HT1080 (cell line): Measurements from ENCODE around the gene PTPRQ. TPM values are rescaled to one million over a fixed set of nuclear protein-coding genes. Genes with fewer than 3 reads are reported as not detected.
A peak's percentile ranks its signal among the peaks of the same experiment; 100 is the strongest.
"Not testable (repeated sequence)": the region's sequence is repeated elsewhere in the genome, so short reads cannot be mapped to it uniquely, and the experiment has no call there.

Experiments used
- DNase-seq: peaks from one replicate; pipeline ENCODE4 v3.0.0-alpha.2; 2015; ENCODE audit warnings: low read depth
- total RNA-seq: library from RNA; depleted of rRNA; stranded (reverse); fragments of >200 nt; shearing (Covaris generic); gene quantifications from 2 replicates; pipeline ENCODE4 v1.2.3, GENCODE V29; 2014

The PTPRQ gene
- total RNA-seq, 1 experiment from 2014 or later, result not detected

DNA sequence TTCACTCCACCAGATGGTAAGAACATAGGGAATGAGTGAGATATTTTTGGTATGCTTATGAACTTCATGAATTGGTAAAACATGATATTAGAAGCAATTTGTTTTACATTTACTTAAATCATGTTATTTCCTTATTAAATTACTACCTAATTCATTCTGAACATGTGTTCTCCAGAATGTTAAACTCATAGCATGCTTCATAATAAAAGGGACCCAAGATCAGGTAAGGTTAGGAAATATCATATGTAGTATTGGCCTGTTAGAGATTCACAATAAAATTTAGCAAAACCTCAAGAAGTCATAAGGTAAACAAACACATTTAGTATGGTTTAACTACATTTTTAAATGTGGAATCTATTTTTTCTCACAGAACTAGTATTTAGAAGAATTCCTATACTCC is 28.2 kb downstream of the PTPRQ start:
- DNase-seq, result no peak

GRCh38 chr12:80472911-80473500 is 29.0 kb downstream of the PTPRQ start:
- peak; percentile 69 for DNase-seq

DNA sequence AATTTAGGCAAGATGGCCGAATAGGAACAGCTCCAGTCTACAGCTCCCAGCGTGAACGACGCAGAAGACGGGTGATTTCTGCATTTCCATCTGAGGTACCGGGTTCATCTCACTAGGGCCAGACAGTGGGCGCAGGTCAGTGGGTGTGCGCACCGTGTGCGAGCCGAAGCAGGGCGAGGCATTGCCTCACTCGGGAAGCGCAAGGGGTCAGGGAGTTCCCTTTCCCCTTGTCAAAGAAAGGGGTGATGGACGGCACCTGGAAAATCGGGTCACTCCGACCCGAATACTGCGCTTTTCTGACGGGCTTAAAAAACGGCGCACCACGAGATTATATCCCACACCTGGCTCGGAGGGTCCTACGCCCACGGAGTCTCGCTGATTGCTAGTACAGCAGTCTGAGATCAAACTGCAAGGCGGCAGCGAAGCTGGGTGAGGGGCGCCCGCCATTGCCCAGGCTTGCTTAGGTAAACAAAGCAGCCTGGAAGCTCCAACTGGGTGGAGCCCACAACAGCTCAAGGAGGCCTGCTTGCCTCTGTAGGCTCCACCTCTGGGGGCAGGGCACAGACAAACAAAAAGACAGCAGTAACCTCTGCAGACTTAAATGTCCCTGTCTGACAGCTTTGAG is 33.6 kb downstream of the PTPRQ start:
- DNase-seq, result not testable (repeated sequence)

GRCh38 chr12:80484746-80485145 is 40.7 kb downstream of the PTPRQ start:
- no peak for DNase-seq

GRCh38 chr12:80485222-80485987 is 41.4 kb downstream of the PTPRQ start:
- no peak for DNase-seq

GRCh38 chr12:80490329-80490728 is 46.3 kb downstream of the PTPRQ start:
- DNase-seq, result no peak

DNA sequence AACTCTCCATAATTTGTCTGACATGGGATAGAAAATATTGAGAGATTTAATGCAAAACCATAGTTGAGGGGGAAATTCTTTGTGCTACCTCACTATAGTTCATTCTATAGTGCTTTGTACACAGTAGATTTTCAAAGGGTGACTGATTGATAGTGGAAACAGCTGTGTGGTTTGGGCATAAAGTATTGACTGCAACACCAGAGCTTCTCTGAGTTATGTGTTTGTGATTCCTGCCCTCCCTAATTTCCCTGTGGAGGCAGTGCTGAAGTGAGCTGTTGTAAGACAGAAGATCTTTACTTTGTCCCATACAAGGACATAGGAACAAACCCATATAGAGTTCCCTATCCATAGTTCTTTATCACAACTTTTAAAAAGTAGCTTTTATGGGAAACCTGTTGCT is 47.1 kb downstream of the PTPRQ start:
- no peak for DNase-seq

- no peak for DNase-seq
Measured at GRCh38 chr12:80493466-80493865, 49.4 kb downstream of the PTPRQ start.

- DNase-seq, result no peak
Measured at GRCh38 chr12:80494836-80495235, 50.8 kb downstream of the PTPRQ start.

- DNase-seq, result no peak
Measured at GRCh38 chr12:80498059-80498728, 54.2 kb downstream of the PTPRQ start.

GRCh38 chr12:80504389-80505163 is 60.5 kb downstream of the PTPRQ start:
- DNase-seq, result peak; percentile 4

GRCh38 chr12:80509781-80510556 is 65.9 kb downstream of the PTPRQ start:
- peak; percentile 43 for DNase-seq

DNA sequence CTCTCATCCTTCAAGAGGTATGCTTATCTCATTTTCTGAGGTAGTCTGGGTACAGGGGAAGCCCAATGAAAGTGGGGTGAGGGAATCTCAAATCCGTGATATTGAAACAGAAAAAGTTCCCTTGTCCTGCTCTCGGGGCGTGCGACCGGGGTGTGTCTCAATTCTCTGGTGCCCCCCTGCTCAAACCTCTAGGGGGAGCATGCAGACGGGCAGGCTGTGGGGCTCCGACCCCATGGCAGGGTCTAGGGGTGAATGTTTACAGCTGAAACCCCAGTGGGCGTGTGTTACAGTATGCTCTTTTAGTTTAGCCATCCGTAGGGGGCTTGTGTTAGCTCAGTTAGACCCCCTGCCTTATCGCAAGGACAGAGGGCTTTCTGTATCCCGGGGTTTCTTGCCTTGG is 68.7 kb downstream of the PTPRQ start:
- DNase-seq, result no peak

GRCh38 chr12:80513211-80513610 is 69.2 kb downstream of the PTPRQ start:
- no peak for DNase-seq

DNA sequence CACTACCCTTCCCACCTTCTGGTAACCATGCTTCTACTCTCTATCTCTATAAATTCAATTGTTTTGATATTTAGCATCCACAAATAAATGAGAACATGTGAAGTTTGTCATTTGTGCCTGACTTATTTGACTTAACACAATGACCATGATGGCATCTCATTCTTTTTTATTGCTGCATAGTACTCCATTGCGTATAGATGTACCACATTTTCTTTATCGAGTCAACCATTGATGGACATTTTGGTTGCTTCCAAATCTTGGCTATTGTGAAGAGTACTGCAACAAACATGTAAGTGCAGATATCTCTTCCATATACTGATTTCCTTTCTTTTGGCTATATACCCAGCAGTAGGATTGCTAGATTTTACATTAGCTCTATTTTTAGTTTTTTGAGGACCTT is 73.6 kb downstream of the PTPRQ start:
- no peak for DNase-seq

- DNase-seq, result no peak
Measured at GRCh38 chr12:80531646-80532045, 87.6 kb downstream of the PTPRQ start.

DNA sequence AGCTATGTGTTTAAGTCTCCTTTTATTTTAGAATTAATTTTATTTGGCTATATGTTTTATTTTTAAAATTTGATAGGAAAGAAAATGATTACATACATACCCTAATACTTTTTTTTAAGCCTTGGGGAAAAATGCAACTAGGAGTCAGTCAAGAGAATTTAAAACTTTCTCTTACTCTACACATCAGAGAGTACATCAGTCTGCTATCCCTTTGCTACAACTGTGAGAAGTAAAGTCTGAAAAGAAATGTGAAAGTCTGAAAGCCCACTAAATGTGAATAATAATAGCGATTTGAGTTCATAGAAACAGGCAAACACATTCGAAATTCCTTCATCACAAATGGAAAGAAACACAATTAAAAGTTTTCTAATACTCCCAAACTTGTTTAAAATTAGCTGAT is 95.0 kb downstream of the PTPRQ start:
- DNase-seq, result no peak

DNA sequence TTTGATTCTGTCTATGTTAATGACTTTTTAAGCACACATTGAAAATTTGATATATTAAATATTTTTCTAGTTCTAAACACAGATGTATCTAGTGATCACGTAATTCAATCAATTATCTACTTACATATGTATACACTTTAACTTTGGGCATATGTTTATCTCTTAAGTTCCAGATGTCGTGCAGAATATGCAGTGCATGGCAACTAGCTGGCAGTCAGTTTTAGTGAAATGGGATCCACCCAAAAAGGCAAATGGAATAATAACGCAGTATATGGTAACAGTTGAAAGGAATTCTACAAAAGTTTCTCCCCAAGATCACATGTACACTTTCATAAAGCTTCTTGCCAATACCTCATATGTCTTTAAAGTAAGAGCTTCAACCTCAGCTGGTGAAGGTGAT is 105.3 kb downstream of the PTPRQ start:
- DNase-seq, result no peak

GRCh38 chr12:80551897-80552296 is 107.9 kb downstream of the PTPRQ start:
- peak; percentile 86 for DNase-seq

DNA sequence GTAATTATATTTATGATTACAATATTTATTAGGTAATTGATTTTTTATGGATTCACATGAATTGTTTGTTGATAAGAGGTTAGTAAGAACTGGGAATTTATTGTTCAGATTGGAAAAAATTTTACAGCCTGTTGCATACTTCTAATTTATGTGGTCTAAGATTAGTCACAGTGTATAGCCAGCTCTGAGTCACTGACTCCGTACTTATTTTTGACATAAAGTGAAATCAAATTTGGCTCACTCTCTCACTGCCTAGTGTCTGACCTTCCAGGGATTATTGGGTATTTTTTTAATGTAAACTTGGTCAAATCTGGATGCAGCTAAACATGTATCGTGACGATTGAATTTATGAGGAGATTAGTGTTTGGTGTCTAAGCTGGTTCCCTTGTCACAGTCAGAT is 109.3 kb downstream of the PTPRQ start:
- peak; percentile 81 for DNase-seq

DNA sequence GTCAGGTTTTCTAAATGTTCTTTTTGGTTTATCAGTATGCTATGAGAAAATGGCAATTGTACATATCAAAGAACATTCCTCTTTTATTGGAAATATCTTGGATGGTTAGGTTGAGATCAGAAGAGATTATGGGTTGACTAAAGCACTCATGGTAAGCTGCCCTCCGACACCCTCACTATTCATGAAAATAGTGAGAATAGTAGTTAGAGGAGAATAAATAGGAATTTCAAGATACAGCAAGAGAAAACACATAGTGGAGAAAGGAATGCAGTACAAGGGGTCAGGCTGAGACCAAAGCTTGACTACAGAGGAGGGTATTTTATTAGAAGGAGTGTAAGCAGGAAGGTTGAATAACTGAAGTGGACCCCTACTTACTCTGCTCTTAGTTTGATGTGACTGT is 112.5 kb downstream of the PTPRQ start:
- DNase-seq, result no peak
